Sigmoid colon (tissue), 7 donors: ENCODE results near the gene ITPR1. TPM values are rescaled to one million over a fixed set of nuclear protein-coding genes. Genes with fewer than 3 reads are reported as not detected.

Experiments used
- DNase-seq: peaks from one replicate; pipeline ENCODE4 v3.0.0-alpha.2; 2019
- H3K27ac ChIP-seq, 4 donors: fragments of 200-600 bp; sonication (generic); one replicate each; pipeline ENCODE4 v1.5.1; 2016 to 2019; ENCODE audit warnings: mild to moderate bottlenecking in 1 of 4
- H3K27me3 ChIP-seq, 3 donors: fragments of 200-600 bp; sonication (generic); one replicate each; pipeline ENCODE4 v1.5.1; 2019; ENCODE audit warnings: mild to moderate bottlenecking in 1 of 3
- H3K36me3 ChIP-seq, 4 donors: fragments of 200-600 bp; sonication (generic); one replicate each; pipeline ENCODE4 v1.5.1; 2016 to 2019
- H3K4me1 ChIP-seq, 4 donors: fragments of 200-600 bp; sonication (generic); one replicate each; pipeline ENCODE4 v1.5.1; 2017 to 2019
- H3K4me3 ChIP-seq, 4 donors: fragments of 200-600 bp; sonication (generic); one replicate each; pipeline ENCODE4 v1.5.1; 2017 to 2019; ENCODE audit warnings: mild to moderate bottlenecking in 2 of 4, moderate library complexity in 1 of 4
- H3K9me3 ChIP-seq, 4 donors: fragments of 200-600 bp in 3 of 4; sonication (generic) in 3 of 4; one replicate each; pipeline versions ENCODE4 v1.5.1 to v1.6.1; 2013 to 2019
- CTCF ChIP-seq, 4 experiments: fragments of 450-650 bp in 3 of 4; fragments of 200-600 bp in 1 of 4; IDR thresholded peaks; one replicate each; pipeline ENCODE4 v1.5.1; 2016 to 2019; ENCODE audit warnings: antibody characterized with exemption in 4 of 4, mild to moderate bottlenecking in 3 of 4, moderate library complexity in 2 of 4
- EP300 ChIP-seq, 4 donors: sonication (generic); formaldehyde crosslinking; IDR thresholded peaks; one replicate each; pipeline ENCODE4 v1.6.1; 2017; ENCODE audit warnings: antibody characterized with exemption in 4 of 4
- POLR2A ChIP-seq, 2 donors: fragments of 450-650 bp; IDR thresholded peaks; one replicate each; pipeline ENCODE4 v1.6.1; 2016; ENCODE audit warnings: antibody characterized with exemption in 2 of 2, mild to moderate bottlenecking in 2 of 2, moderate library complexity in 2 of 2
- POLR2AphosphoS5 ChIP-seq, 4 donors: sonication (generic); formaldehyde crosslinking; IDR thresholded peaks; one replicate each; pipeline ENCODE4 v1.6.1; 2017; ENCODE audit warnings: antibody characterized with exemption in 4 of 4
- WGBS, 2 donors: extraction: QIAGEN DNeasy Blood & Tissue Kit; methylation state at CpG; one replicate each; pipeline ENCODE4 v1.1.7; 2013; 5-methylcytosine and 5-hydroxymethylcytosine counted together
- intact Hi-C: fragments of 100-400 bp; cut with DNase I; formaldehyde crosslinking; loops from one replicate; pipeline ENCODE4 v1.15.1; 2023
- polyA plus RNA-seq, 3 donors: library from polyadenylated mRNA; stranded (reverse); fragments of 200-250 nt; gene quantifications; one replicate each; pipeline ENCODE4 v1.2.3, GENCODE V29; 2013
- total RNA-seq, 4 donors: library from RNA; depleted of rRNA; stranded (reverse); fragments of >200 nt; gene quantifications; one replicate each; pipeline ENCODE4 v1.1.0, GENCODE V29; 2016
- donor health status: healthy with polysubstance abuse.
- donor health status: Bipolar disorder and iron deficiency.
- donor health status: healthy.

The ITPR1 gene
- total and polyA plus RNA-seq, 7 donors = 1.4 to 206 (median 111) TPM

GRCh38 chr3:4509983-4510755 lies 17.0 kb downstream of the ITPR1 start:
- 90 to 91% methylated on average over 5 of the region's 5 CpGs for whole genome bisulfite sequencing, 2 donors
- peaks cover 0 to 53% (median 44%) of the 10 kb centered on the region in 4 donors for H3K4me1 ChIP-seq

GRCh38 chr3:4511491-4512262 lies 18.5 kb downstream of the ITPR1 start:
- Histone ChIP-seq H3K4me3 (no peak overlapping the region), H3K36me3 (no peaks in the 10 kb centered on the region), H3K4me1 (peaks cover 0 to 45% (median 38%) of the 10 kb centered on the region in 4 donors), H3K9me3 (no peaks in the 10 kb centered on the region), H3K27me3 (no peaks in the 10 kb centered on the region), H3K27ac (no peak overlapping the region)
- no peak for DNase-seq
- TF ChIP-seq CTCF (IDR thresholded peaks at IDR 0.05) = no peak
- TF ChIP-seq POLR2A (IDR thresholded peaks at IDR 0.05) = no peak
- TF ChIP-seq EP300 (IDR thresholded peaks at IDR 0.05) = no peak
- TF ChIP-seq POLR2AphosphoS5 (IDR thresholded peaks at IDR 0.05) = no peak
- WGBS, 2 donors = 81 to 85% methylated on average over 7 of the region's 7 CpGs
- intact Hi-C loops = no loop called here

More at GRCh38 chr3:4509983-4510755, 17.0 kb downstream of the ITPR1 start:
- no peak overlapping the region for H3K27ac ChIP-seq
- no peak overlapping the region for H3K4me3 ChIP-seq
- no peaks in the 10 kb centered on the region for H3K36me3 ChIP-seq
- no peaks in the 10 kb centered on the region for H3K9me3 ChIP-seq
- TF ChIP-seq EP300 (IDR thresholded peaks at IDR 0.05) (no peak), POLR2A (IDR thresholded peaks at IDR 0.05) (no peak), POLR2AphosphoS5 (IDR thresholded peaks at IDR 0.05) (no peak), CTCF (IDR thresholded peaks at IDR 0.05) (no peak)
- no peak for DNase-seq
- H3K27me3 ChIP-seq = no peaks in the 10 kb centered on the region
- intact Hi-C loops = no loop called here

- Histone ChIP-seq H3K4me3 (no peak overlapping the region), H3K27me3 (no peaks in the 10 kb centered on the region), H3K36me3 (no peaks in the 10 kb centered on the region), H3K27ac (peak overlapping the region in 1 of 4 donors; percentile 16), H3K9me3 (no peaks in the 10 kb centered on the region), H3K4me1 (peaks cover 0 to 33% (median 26%) of the 10 kb centered on the region in 4 donors)
- 66 to 82% methylated on average over 15 of the region's 15 CpGs for WGBS, 2 donors
- intact Hi-C loops = no loop called here
- DNase-seq = no peak
- TF ChIP-seq CTCF (IDR thresholded peaks at IDR 0.05) = no peak
- no peak for TF ChIP-seq EP300 (IDR thresholded peaks at IDR 0.05)
- TF ChIP-seq POLR2A (IDR thresholded peaks at IDR 0.05) = no peak
- no peak for TF ChIP-seq POLR2AphosphoS5 (IDR thresholded peaks at IDR 0.05)
Measured at GRCh38 chr3:4512895-4513616, 19.9 kb downstream of the ITPR1 start.

GRCh38 chr3:4514321-4514720 lies 21.2 kb downstream of the ITPR1 start:
- H3K4me1 ChIP-seq = peaks cover 0 to 39% (median 25%) of the 10 kb centered on the region in 4 donors
- intact Hi-C loops = no loop called here
- H3K27ac ChIP-seq = no peak overlapping the region
- TF ChIP-seq POLR2A (IDR thresholded peaks at IDR 0.05) (no peak), POLR2AphosphoS5 (IDR thresholded peaks at IDR 0.05) (no peak), EP300 (IDR thresholded peaks at IDR 0.05) (no peak), CTCF (IDR thresholded peaks at IDR 0.05) (no peak)
- no peak for DNase-seq
- no peaks in the 10 kb centered on the region for H3K36me3 ChIP-seq
- H3K9me3 ChIP-seq = no peaks in the 10 kb centered on the region
- H3K27me3 ChIP-seq = no peaks in the 10 kb centered on the region
- WGBS, 2 donors = 85 to 93% methylated on average over 5 of the region's 5 CpGs
- H3K4me3 ChIP-seq = no peak overlapping the region
